Neural cell (in vitro differentiated cells): ENCODE measurements around the gene DMBT1.

Source experiments
- CTCF ChIP-seq: fragments of 450-650 bp; IDR thresholded peaks from 2 replicates; pipeline ENCODE4 v1.5.1; 2014; ENCODE audit warnings: antibody characterized with exemption, mild to moderate bottlenecking, moderate library complexity; ENCODE audit not compliant: poor library complexity, severe bottlenecking
- EP300 ChIP-seq: fragments of 450-650 bp; conservative IDR thresholded peaks from 2 replicates; pipeline ENCODE4 v1.6.1; 2014; ENCODE audit warnings: antibody characterized with exemption, mild to moderate bottlenecking, moderate library complexity; ENCODE audit not compliant: poor library complexity, severe bottlenecking
- EZH2 ChIP-seq: fragments of 200-600, 300-800 bp; shearing (Covaris generic), sonication (generic); IDR thresholded peaks from 2 replicates; pipeline ENCODE4 v1.6.1; 2014; ENCODE audit warnings: antibody characterized with exemption, low read length, borderline replicate concordance, mild to moderate bottlenecking; ENCODE audit not compliant: insufficient read depth, poor library complexity, severe bottlenecking
- MXI1 ChIP-seq: fragments of 450-650 bp; conservative IDR thresholded peaks from 2 replicates; pipeline ENCODE4 v1.6.1; 2014; ENCODE audit warnings: antibody characterized with exemption, mild to moderate bottlenecking; ENCODE audit not compliant: poor library complexity, severe bottlenecking
- POLR2AphosphoS5 ChIP-seq: IDR thresholded peaks from 2 replicates; pipeline ENCODE4 v1.6.1; 2012
- REST ChIP-seq: IDR thresholded peaks from 2 replicates; pipeline ENCODE4 v1.6.1; 2012; ENCODE audit warnings: borderline replicate concordance

GRCh38 chr10:122565766-122566206 lies 5.2 kb downstream of the DMBT1 start:
- peak; percentile 87 for TF ChIP-seq CTCF
- no peak for TF ChIP-seq MXI1
- TF ChIP-seq POLR2AphosphoS5 = no peak
- TF ChIP-seq EZH2 = no peak
- no peak for TF ChIP-seq REST
- no peak for TF ChIP-seq EP300
